B cell (primary cell): ENCODE results near the gene KRT73.

Experiments used
- EZH2 ChIP-seq: IDR thresholded peaks from 2 replicates; pipeline ENCODE4 v1.6.1; 2012; ENCODE audit warnings: borderline replicate concordance, low read depth, mild to moderate bottlenecking, moderate library complexity, low read length; ENCODE audit not compliant: insufficient read depth, poor library complexity, severe bottlenecking
- TF ChIP-seq, protein P1 (sequence below): fragments of 200-600 bp; IDR thresholded peaks from one replicate; pipeline ENCODE4 v1.8.0; 2022; ENCODE audit warnings: antibody characterized with exemption, mild to moderate bottlenecking

- no peak for TF ChIP-seq EZH2
- TF ChIP-seq, protein P1, sequence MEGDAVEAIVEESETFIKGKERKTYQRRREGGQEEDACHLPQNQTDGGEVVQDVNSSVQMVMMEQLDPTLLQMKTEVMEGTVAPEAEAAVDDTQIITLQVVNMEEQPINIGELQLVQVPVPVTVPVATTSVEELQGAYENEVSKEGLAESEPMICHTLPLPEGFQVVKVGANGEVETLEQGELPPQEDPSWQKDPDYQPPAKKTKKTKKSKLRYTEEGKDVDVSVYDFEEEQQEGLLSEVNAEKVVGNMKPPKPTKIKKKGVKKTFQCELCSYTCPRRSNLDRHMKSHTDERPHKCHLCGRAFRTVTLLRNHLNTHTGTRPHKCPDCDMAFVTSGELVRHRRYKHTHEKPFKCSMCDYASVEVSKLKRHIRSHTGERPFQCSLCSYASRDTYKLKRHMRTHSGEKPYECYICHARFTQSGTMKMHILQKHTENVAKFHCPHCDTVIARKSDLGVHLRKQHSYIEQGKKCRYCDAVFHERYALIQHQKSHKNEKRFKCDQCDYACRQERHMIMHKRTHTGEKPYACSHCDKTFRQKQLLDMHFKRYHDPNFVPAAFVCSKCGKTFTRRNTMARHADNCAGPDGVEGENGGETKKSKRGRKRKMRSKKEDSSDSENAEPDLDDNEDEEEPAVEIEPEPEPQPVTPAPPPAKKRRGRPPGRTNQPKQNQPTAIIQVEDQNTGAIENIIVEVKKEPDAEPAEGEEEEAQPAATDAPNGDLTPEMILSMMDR, result no peak
These were observed 28.3 kb downstream of the KRT73 start for GRCh38 chr12:52590021-52590420.
